NCI-H1694 treated with DMSO at 0.1 percent for 48 hours (cell line): ENCODE data around the gene TLCD3A.
"Not testable (repeated sequence)": the region's sequence is repeated elsewhere in the genome, so short reads cannot be mapped to it uniquely, and the experiment has no call there.

Experiments
- DNase-seq: peaks from one replicate; lab custom pipeline; 2025; lab: John Stamatoyannopoulos, UW

TLCD3A gene

GRCh38 chr17:749359-749758, 17.0 kb downstream of the TLCD3A start:
- DNase-seq, result not testable (repeated sequence)

GRCh38 chr17:750431-751037, 18.1 kb downstream of the TLCD3A start:
- no peak for DNase-seq

- no peak for DNase-seq
Measured at GRCh38 chr17:751269-752001, 19.0 kb downstream of the TLCD3A start.

DNA sequence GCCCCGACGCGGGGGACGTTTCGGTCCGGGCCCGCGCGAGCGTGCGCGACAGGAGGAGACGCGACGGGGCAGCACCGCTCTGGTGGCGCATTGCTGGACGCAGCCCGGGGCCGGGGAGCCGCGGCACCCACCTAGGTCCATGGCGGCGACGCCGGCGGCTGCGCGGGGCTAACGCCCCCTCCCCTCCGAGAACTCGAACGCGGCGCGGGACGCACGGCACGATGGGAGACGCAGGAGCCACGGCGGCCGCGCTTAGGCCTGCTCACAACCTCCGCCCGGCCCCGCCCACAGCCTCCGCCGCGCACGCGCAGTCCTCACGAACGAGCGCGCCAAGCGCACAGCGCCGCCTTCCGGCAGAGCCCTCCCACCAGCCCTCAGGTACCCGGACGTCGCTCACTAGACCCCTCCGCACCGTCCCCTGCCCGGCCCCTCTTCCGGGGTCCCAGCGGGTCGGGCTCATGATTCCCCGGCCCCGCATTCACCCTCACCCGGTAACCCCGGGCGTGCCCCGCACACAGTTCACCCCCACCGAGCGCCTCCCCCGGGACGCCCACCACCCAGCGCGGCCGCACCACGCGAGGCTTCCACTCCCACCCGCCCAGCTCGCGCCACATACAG, 19.7 kb downstream of the TLCD3A start, which contains the start of gene GEMIN4:
Gene GEMIN4 (minus strand): TSS at position 263 of the 618 bp plus-strand sequence. CDS start 122 bp downstream, at position 141.
- peak; percentile 89 for DNase-seq

DNA sequence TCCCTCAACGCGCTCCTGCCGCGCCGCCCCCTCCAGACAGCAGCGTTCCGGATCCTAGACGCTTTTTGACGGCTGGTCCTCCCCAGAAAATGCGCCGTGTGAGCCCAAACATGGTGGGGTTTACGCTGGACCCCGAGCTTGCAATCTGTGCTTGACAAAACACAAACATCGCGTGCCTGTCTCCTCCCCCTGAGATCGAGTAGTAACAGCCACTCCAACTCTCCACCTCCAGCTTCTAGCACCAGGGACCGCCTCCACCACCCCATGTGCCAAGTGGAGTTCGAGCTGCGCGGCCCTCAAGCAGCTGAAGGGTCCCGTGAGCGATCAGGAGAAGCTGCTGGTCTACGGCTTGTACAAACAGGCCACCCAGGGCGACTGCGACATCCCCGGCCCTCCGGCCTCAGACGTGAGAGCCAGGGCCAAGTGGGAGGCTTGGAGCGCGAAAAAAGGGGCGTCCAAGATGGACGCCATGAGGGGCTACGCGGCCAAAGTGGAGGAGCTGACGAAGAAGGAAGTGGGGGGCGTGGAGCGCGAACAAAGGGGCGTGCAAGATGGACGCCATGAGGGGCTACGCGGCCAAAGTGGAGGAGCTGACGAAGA, 20.3 kb downstream of the TLCD3A start:
- peak; percentile 26 for DNase-seq

DNA sequence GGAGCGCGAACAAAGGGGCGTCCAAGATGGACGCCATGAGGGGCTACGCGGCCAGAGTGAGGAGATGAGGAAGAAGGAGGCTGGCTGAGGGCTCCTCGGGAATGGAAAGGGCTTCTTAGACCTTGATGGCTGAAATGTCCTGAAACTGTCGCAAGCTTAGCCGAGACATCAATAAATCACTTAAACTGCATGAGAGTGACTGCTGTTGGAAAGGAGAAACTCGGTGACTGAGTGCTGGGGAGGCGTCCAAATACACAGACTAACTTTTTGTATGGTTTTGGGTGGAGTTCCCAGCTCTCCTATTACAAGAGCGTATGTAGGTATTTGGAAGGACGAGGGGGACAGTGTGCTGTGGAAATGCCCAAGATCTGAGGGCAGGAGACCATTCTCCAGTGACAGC, 21.0 kb downstream of the TLCD3A start:
- DNase-seq, result no peak

DNA sequence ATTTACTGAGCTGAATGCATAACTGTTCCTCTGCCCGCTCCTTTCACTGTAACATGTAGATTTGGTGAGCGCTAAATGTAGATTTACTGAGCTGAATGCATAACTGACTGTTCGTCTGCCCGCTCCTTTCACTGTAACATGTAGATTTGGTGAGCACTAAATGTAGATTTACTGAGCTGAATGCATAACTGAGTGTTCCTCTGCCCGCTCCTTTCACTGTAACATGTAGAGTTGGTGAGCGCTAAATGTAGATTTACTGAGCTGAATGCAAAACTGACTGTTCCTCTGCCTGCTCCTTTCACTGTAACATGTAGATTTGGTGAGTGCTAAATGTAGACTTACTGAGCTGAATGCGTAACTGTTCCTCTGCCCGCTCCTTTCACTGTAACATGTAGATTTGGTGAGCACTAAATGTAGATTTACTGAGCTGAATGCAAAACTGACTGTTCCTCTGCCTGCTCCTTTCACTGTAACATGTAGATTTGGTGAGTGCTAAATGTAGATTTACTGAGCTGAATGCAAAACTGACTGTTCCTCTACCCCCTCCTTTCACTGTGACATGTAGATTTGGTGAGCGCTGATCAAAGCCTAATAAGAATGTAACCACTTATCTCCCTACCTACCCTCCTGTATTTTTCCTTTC, 23.0 kb downstream of the TLCD3A start:
- DNase-seq, result not testable (repeated sequence)

- DNase-seq, result not testable (repeated sequence)
Measured at GRCh38 chr17:756010-756567, 23.7 kb downstream of the TLCD3A start.

DNA sequence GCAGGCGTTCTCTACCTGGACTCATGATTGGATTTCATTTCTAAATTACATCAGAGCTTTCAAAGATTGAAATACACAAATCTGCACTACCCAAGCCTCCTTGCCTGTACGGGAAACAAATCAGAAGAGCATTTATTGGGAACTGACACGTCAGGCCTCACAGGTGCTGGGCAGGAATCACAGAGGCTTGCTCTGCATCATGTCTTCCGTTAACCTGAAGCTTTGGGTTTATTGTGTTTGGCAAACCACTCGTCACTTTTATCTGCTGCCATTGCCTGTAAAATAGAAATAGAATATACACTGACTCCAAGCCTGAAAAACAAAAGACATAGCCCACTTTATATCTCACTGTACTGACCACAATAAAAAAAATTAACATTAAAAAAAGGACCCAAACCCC, 27.6 kb downstream of the TLCD3A start:
- DNase-seq, result no peak

- no peak for DNase-seq
Measured at GRCh38 chr17:760371-760770, 28.0 kb downstream of the TLCD3A start.

GRCh38 chr17:767076-767475, 34.7 kb downstream of the TLCD3A start:
- no peak for DNase-seq

DNA sequence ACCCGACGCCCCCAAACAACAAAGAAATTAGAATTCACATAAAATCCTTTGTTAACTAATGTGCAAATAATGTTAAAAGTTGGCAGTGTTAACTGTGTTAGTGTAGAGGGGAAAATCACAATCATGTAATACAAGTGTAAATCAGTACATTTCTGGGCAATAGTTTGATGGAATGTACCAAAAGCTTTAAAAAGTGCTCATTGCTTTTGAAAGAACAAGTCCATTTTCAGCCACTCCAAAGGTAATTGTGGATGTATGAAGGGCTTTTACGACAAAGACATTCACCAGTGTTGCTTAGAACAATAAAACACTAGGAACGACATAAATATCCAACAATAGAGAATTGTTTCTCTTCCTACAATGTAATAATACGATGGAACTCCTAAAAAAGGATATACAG, 40.6 kb downstream of the TLCD3A start:
- no peak for DNase-seq

DNA sequence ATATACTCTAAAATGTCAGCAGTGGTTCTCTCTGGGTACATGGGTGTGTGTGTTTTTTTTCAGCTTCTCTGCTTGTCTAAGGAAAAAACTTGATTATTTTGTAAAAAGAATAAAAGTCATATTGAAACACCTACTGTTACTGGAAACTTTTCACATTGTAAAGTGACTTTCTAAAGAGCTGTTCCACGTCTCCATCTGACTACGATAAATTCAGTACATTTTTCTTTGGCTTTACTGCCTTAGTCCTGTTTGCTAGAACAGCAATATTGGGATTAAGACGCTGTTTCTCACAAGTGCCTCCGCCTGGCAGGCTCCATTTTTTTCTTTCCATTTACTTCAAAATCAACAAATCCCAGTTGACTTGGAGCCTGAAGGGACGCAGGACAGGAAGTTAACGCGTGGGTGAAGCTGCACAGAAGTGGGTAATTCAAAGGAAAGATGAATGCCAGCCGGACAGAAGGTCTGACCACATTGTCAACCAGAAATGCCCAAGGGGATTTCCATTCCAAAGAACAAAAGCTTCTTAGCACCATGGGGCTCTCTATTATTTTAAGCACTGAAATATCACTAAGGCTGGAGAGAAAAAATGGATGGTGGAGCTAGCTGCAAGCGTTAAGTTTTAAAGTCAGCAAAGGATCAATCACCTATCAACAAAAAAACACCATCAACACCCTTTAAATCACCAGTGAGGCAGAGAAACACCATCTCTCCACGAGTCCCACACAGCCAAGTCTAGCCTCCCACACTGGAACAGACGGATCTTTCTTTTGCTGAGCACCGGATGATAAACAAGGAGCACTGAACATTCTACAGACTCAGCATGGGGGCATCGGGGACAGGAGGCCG, 41.3 kb downstream of the TLCD3A start:
- no peak for DNase-seq

- no peak for DNase-seq
Measured at GRCh38 chr17:774313-774584, 41.9 kb downstream of the TLCD3A start.

DNA sequence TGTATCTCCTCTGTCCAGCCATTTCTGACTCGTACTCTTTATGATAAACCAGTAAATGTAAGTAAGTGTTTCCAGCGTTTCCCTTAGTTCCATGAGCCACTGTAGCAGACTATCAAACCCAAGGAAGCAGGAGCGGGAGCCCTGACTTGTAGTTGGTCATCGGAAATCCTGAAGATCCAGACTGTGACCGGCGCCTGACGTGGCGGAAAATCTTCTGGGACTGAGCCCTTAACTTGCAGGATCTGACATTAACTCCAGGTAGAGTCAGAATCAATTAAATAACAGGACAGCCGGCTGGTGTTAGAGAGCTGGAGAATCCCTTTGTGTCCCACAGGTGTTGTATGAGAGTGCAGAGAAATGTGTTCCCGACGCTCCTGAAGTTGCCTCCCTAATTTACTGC, 45.7 kb downstream of the TLCD3A start:
- no peak for DNase-seq

GRCh38 chr17:781805-782731, 49.7 kb downstream of the TLCD3A start, which contains the start of the genes GLOD4 and MRM3:
Gene GLOD4 (minus strand): TSS chr17:782280. CDS start chr17:782255, 25 bp downstream.
Gene MRM3 (plus strand): TSS chr17:782353. CDS start chr17:782379, 26 bp downstream.
- peak; percentile 73 for DNase-seq

DNA sequence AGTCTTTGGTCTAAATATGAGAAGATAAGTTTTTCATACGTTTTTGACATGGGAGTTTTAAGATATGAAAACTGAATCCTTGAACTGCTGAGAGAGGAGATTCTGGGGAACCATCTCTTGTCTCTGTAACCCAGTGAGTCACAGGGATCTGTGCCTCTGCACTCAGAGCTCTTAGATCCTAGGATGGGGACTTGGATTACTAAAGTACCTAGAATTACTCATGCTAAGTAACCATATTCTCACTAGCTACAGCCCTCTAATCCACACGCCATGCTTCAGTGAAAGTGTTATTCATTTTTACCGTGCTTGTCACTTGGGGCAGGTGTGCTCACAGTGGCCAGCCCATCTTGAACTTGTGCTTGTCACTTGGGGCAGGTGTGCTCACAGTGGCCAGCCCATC, 51.7 kb downstream of the TLCD3A start:
- DNase-seq, result no peak

- DNase-seq, result not testable (repeated sequence)
Measured at GRCh38 chr17:785901-786300, 53.5 kb downstream of the TLCD3A start.

DNA sequence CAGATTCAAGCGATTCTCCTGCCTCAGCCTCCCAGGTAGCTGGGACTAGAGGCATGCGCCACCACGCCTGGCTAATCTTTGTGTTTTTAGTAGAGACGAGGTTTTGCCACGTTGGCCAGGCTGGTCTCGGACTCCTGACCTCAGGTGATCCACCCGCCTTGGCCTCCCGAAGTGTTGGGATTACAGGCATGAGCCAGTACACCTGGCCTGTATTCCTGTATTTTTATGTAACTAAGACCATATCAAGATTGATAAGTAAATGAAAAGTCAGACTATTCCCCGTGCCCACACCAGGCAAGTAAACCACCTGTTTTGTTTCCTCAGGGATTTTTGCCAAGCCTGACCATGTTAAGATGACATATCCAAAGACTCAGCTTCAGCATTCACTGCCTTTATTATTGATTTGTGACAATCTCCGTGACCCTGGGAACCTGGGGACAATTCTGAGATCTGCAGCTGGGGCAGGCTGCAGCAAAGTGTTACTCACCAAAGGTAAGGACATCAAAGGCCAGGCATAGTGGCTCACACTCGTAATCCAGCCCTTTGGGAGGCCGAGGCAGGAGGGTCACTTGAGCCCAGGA, 55.3 kb downstream of the TLCD3A start:
- DNase-seq, result no peak

GRCh38 chr17:788551-788950, 56.2 kb downstream of the TLCD3A start:
- DNase-seq, result no peak
